GM19463 (cell line): ENCODE results near the gene RAB3IL1.

Source experiments
- ATAC-seq: cut with Tn5 transposase; IDR thresholded peaks from one replicate; pipeline ENCODE4 v1.9.1; 2021; ENCODE audit warnings: mild to moderate bottlenecking, moderate library complexity; ENCODE audit not compliant: unreplicated experiment

The RAB3IL1 gene

GRCh38 chr11:61847914-61848581, 69.3 kb downstream of the RAB3IL1 start:
- ATAC-seq = no peak
